D341Med (cell line): ENCODE data around the gene MRPS11.
A peak's percentile ranks its signal among the peaks of the same experiment; 100 is the strongest.
"Not testable (repeated sequence)": the region's sequence is repeated elsewhere in the genome, so short reads cannot be mapped to it uniquely, and the experiment has no call there.

Source experiments
- DNase-seq: peaks from one replicate; pipeline ENCODE4 v3.0.0; 2012; ENCODE audit warnings: low spot score

The MRPS11 gene

GRCh38 chr15:88454867-88455810 is 12.4 kb upstream of the MRPS11 start:
- DNase-seq: peak; percentile 88

GRCh38 chr15:88456733-88457132 is 10.8 kb upstream of the MRPS11 start:
- no peak for DNase-seq

- DNase-seq: no peak
Measured at GRCh38 chr15:88463870-88464532, 3.5 kb upstream of the MRPS11 start.

DNA sequence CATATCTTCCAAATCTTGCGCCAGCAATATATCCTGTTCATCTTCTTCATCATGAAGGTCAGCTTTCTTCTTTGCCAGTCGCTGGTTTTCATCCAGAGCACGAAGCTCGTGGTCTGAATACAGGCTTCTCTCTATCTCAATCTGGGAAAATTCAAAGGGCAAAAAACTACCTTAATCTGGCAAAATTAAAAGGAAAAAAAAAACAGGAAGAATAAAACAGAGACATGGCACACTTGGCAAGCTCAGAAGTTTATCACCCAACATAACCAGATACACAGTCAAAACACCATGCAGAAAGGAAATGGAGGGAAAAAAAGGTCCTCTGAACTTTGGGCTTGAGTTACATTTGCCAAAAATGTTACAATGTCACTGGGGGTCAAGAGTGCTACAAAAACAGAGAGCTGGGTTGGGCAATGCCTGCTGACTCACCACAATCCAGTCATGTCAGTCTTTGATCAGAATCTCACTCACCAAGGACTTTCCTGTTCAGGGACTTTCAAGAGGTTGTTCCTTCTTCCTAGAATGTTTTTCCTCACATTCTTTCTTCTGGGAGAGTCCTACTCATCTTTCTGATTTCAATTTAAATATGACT is 1.8 kb upstream of the MRPS11 start:
- DNase-seq: no peak

DNA sequence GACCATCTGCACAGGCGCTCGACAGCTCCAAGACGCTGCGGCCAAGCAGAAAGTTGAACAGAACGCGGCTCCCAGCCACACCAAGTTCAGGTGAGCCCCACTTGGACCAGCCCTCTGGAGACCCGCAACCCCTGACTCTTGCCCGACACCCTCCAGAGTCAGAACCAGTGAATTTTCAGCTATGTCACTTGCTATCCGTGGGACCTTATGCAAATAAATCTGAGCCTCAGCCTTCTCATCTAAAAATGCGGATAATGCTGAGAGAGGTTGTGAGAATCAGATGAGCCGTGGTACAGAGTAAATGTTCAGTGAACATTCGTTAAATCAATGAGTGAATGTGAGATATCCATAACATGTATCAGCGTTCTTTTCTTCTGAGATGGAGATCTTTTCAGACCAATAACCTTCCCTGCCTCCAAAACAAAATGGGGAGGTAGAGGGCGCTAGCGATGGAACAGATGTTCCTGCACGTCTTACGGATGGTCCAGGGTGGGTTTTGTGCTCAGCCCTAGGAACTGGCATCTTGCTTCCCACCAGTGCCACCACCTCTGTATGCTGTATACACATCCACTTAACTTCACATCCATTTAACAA is 524 bp downstream of the MRPS11 start:
- peak; percentile 47 for DNase-seq

GRCh38 chr15:88468721-88469120 is 1.2 kb downstream of the MRPS11 start:
- DNase-seq: not testable (repeated sequence)

DNA sequence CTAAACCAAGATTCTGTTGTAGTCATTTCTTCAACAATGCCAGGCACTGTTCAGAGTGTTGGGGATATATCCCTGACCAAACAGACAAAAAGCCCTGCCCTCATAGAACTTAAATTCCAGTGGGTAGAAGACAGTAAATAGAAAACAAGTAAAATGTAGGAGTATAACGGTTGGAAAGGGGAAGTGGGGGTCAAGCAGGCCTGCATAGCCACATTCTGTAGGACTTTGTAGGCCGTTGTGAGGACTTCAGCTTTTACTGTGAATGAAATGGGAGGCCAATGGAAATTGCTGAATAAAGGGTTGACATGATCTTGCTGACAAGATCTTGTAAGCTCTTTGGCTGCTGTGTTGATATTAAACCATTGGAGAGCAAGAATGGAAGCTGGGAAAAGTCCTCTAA is 1.8 kb downstream of the MRPS11 start:
- no peak for DNase-seq

DNA sequence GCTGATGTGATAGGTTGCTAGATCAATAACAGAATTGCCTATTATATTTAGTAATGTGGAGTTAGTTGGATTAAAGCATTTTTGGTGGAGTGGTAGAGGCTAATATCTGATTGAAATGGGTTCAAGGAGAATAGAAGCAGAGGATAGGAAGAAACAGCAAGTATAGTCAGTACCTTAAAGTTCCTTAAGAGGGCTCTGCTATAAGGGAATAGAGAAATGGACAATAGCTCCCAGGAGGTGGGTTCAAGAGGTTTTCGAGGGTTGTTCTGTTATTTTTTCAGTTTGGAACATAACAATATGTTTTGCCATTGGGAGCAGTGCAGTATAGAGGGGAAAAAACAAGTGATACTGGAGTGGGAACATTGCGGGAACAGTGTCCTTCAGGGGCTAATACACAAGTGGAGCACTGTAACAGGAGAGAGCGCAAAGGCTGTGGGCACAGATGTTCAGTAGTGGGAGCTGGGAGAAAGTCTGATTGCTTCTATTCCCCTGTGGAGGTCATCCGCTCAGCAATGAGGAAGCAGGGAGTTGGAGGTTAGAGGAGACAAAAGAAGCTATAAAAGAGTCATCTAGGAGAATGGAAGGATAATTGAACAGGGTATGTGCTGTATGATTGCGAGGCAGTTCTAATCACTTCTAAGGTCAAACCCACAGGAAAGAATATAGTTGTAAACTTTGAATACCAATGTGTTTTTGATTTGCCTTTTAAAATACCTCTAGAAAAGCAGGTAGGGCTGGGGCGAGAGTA is 3.3 kb downstream of the MRPS11 start:
- DNase-seq: no peak

GRCh38 chr15:88472225-88472624 is 4.7 kb downstream of the MRPS11 start:
- DNase-seq: no peak

- DNase-seq: not testable (repeated sequence)
Measured at GRCh38 chr15:88473661-88474293, 6.3 kb downstream of the MRPS11 start.

- DNase-seq: peak; percentile 77
Measured at GRCh38 chr15:88476635-88477060, 9.1 kb downstream of the MRPS11 start.

GRCh38 chr15:88477126-88477525 is 9.6 kb downstream of the MRPS11 start:
- peak; percentile 49 for DNase-seq

DNA sequence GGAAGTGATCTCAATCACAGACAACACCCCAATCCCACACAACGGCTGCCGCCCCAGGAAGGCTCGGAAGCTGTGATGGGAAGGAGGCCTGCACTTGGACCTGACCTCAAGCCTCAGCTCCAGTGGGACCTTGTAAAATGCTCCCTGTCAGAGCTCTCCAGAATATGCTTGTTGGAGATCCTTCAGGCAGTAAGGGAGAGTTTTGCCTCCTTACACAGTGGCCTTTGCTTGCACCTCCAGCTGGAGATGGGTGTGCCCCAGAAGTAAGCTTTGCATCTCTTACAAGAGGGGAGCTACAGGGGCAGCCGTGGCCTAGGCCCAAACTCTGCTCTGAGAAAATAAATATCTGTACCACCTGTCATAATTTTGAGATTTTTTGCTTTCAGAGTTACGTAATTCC is 10.4 kb downstream of the MRPS11 start:
- DNase-seq: no peak

DNA sequence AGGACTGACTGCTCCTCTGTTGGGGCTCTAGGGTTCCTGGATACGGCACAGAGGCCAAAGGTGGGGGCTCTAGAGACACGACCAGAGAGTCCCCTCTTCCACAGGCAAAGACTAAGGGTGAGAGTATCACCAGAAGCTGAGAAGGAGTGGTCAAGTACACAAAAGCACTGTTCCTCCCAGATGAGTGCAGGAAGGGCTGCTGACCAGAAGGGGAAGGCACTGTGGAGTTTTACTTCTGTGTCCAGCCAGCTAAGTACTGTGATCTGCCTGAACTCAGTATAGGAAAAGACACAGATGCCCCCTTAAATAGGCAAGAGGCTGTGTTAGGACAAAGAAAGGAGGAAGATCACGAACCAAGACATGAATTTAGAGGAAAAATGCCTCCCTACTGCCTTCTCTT is 11.7 kb downstream of the MRPS11 start:
- no peak for DNase-seq

- no peak for DNase-seq
Measured at GRCh38 chr15:88480981-88481380, 13.5 kb downstream of the MRPS11 start.

DNA sequence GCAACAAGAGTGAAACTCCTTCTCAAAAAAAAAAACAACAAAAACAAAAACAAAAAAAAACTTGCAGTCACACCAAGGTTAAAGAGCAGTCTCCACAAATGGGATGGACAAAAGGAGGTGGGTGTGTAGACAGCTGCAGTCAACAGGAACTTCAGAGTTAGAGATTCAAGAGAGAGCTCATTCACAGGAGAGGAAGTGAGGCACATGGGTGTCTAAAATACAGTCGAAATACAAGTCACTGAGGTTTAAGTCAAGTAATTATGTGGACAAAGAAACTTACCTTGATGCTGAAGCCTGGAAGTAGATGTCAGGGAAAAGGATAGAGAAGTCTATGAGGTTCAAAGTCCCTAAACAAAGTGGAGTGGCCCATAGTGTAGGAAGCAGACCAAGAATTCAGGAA is 14.8 kb downstream of the MRPS11 start:
- no peak for DNase-seq

GRCh38 chr15:88484682-88485331 is 17.3 kb downstream of the MRPS11 start:
- peak; percentile 83 for DNase-seq

GRCh38 chr15:88487178-88487795 is 19.8 kb downstream of the MRPS11 start:
- no peak for DNase-seq

GRCh38 chr15:88487796-88488523 is 20.5 kb downstream of the MRPS11 start:
- DNase-seq: no peak

DNA sequence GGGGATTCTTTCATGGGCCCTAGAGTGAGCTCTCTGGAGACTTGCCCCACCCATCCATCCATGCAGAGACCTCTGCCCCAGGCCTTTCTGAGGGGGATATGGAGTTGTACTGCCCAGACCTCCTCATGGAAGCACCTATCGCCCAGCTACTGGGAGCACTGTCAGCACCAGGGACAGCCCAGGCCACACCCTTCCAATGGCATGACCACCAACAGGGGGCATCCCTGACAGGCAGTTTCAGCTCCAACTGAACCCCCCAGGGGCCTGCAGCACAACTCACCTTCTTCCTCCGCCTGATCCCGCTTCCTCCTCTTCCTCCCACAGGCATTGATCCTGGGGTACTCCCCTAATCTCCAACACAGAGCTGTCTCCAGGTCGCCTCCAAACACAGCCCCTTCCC is 21.8 kb downstream of the MRPS11 start:
- no peak for DNase-seq
